HEK293T (cell line): Measurements from ENCODE around the gene PPP1R3G.

Source experiments
- CTCF ChIA-PET: fragments of 350-600 bp; formaldehyde crosslinking; extraction: SDS; loops from one replicate; lab custom pipeline; 2021; ENCODE audit warnings: antibody characterized with exemption, inconsistent platforms; lab: Yijun Ruan, JAX
- POLR2A ChIA-PET: fragments of 350-600 bp; formaldehyde crosslinking; extraction: SDS; loops from one replicate; lab custom pipeline; 2020; ENCODE audit warnings: antibody characterized with exemption, inconsistent platforms; lab: Yijun Ruan, JAX
- DNase-seq: peaks from one replicate; pipeline ENCODE4 v3.0.0; 2012; ENCODE audit warnings: mixed read lengths; ENCODE audit errors: extremely low spot score
- ARNT ChIP-seq: fragments of 450-650 bp; IDR thresholded peaks from 2 replicates; pipeline ENCODE4 v1.6.1; 2017; ENCODE audit warnings: mild to moderate bottlenecking
- BHLHE40 ChIP-seq: fragments of 450-650 bp; IDR thresholded peaks from 2 replicates; pipeline ENCODE4 v1.6.1; 2016; ENCODE audit warnings: mild to moderate bottlenecking, moderate library complexity, borderline replicate concordance
- CTBP1 ChIP-seq: fragments of 450-650 bp; IDR thresholded peaks from 2 replicates; pipeline ENCODE4 v1.6.1; 2016; ENCODE audit warnings: borderline replicate concordance
- ELF4 ChIP-seq: fragments of 450-650 bp; IDR thresholded peaks from 2 replicates; pipeline ENCODE4 v1.6.1; 2017; ENCODE audit warnings: antibody characterized with exemption
- FOXA1 ChIP-seq: fragments of 450-650 bp; IDR thresholded peaks from 2 replicates; pipeline ENCODE4 v1.6.1; 2016; ENCODE audit warnings: mild to moderate bottlenecking
- FOXK2 ChIP-seq: fragments of 450-650 bp; IDR thresholded peaks from 2 replicates; pipeline ENCODE4 v1.6.1; 2016; ENCODE audit warnings: mild to moderate bottlenecking
- FOXM1 ChIP-seq: fragments of 450-650 bp; IDR thresholded peaks from 2 replicates; pipeline ENCODE4 v1.6.1; 2017; ENCODE audit warnings: mild to moderate bottlenecking, borderline replicate concordance
- HDGF ChIP-seq: fragments of 450-650 bp; IDR thresholded peaks from 2 replicates; pipeline ENCODE4 v1.6.1; 2017; ENCODE audit warnings: antibody characterized with exemption, borderline replicate concordance
- L3MBTL2 ChIP-seq: fragments of 450-650 bp; conservative IDR thresholded peaks from 2 replicates; pipeline ENCODE4 v1.6.1; 2016; ENCODE audit warnings: mild to moderate bottlenecking
- LEF1 ChIP-seq: fragments of 450-650 bp; IDR thresholded peaks from 2 replicates; pipeline ENCODE4 v1.6.1; 2017; ENCODE audit warnings: mild to moderate bottlenecking, borderline replicate concordance
- NFRKB ChIP-seq: fragments of 450-650 bp; IDR thresholded peaks from 2 replicates; pipeline ENCODE4 v1.6.1; 2016; ENCODE audit warnings: mild to moderate bottlenecking, moderate library complexity
- SP1 ChIP-seq: fragments of 450-650 bp; IDR thresholded peaks from 2 replicates; pipeline ENCODE4 v1.6.1; 2017
- SUZ12 ChIP-seq: fragments of 450-650 bp; IDR thresholded peaks from 2 replicates; pipeline ENCODE4 v1.6.1; 2016; ENCODE audit warnings: mild to moderate bottlenecking
- TARDBP ChIP-seq: fragments of 450-650 bp; IDR thresholded peaks from 2 replicates; pipeline ENCODE4 v1.6.1; 2016
- ZNF384 ChIP-seq: fragments of 450-650 bp; IDR thresholded peaks from 2 replicates; pipeline ENCODE4 v1.6.1; 2016
- TF ChIP-seq, protein P1 (sequence below): fragments of 450-650 bp; IDR thresholded peaks from 2 replicates; pipeline ENCODE4 v1.6.1; 2016

Gene PPP1R3G

DNA sequence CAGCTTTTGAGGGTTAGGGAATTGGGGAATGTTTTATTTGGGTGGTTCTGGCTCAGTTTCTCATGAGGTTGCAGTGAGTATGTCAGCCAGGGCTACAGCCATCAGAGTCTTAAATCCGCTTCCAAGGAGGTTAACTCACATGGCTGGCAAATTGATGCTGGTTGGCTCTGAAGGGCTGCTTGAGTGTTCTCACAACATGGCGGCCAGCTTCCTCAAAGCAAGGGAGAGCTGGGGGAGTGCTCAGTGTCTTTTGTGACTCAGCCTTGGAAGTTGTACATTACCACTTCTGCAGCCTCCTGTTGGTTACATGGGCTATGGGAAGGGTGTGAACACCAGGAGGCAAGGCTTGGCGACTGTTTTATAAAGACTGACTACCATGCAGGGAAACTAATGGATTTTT, 17.8 kb upstream of the PPP1R3G start:
- POLR2A ChIA-PET = no interaction called here
- CTCF ChIA-PET = no interaction called here
- TF ChIP-seq LEF1 (no peak), FOXM1 (no peak), BHLHE40 (no peak), ELF4 (no peak), CTBP1 (no peak), NFRKB (no peak), SUZ12 (no peak), SP1 (no peak), ARNT (no peak), FOXA1 (no peak), HDGF (no peak), L3MBTL2 (no peak), ZNF384 (no peak), TARDBP (no peak), FOXK2 (no peak)
- TF ChIP-seq, protein P1, sequence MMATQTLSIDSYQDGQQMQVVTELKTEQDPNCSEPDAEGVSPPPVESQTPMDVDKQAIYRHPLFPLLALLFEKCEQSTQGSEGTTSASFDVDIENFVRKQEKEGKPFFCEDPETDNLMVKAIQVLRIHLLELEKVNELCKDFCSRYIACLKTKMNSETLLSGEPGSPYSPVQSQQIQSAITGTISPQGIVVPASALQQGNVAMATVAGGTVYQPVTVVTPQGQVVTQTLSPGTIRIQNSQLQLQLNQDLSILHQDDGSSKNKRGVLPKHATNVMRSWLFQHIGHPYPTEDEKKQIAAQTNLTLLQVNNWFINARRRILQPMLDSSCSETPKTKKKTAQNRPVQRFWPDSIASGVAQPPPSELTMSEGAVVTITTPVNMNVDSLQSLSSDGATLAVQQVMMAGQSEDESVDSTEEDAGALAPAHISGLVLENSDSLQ = no peak
- no peak for DNase-seq

DNA sequence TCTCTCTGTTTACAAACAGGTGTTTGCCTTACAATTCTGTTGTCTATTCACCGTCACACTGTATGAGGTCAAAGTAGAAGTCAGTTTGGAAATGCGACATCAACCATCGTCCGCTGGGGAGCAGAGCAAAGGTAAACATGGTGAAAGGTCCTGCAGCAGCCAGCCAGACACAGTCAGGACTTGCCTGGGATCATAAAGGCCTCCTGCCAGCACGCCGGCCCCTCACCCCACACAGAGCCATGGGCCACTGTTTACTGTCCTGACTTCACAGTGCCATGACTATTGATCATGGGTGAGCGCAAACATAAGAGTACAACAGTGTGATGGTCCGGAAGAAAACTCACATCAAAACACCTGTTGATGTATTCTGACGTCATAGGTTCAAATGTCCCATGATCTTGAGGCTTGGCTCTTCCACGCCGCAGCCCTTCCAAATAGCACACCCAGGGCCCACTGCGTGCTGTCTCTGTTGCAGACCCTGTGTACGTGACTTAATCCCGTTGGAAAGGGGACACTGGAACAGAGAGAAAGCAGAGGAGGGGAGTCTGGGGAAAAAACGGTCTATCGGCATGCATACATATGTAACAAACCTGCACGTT, 16.9 kb upstream of the PPP1R3G start:
- no peak for DNase-seq
- ChIA-PET CTCF (no interaction called here), POLR2A (no interaction called here)
- no peak for TF ChIP-seq FOXM1
- TF ChIP-seq ARNT = no peak
- no peak for TF ChIP-seq FOXA1
- TF ChIP-seq CTBP1 = no peak
- TF ChIP-seq, protein P1 = no peak
- TF ChIP-seq BHLHE40 = no peak
- no peak for TF ChIP-seq ELF4
- no peak for TF ChIP-seq SP1
- TF ChIP-seq L3MBTL2 = no peak
- no peak for TF ChIP-seq FOXK2
- no peak for TF ChIP-seq LEF1
- no peak for TF ChIP-seq TARDBP
- TF ChIP-seq SUZ12 = no peak
- no peak for TF ChIP-seq HDGF
- no peak for TF ChIP-seq ZNF384
- TF ChIP-seq NFRKB = no peak

DNA sequence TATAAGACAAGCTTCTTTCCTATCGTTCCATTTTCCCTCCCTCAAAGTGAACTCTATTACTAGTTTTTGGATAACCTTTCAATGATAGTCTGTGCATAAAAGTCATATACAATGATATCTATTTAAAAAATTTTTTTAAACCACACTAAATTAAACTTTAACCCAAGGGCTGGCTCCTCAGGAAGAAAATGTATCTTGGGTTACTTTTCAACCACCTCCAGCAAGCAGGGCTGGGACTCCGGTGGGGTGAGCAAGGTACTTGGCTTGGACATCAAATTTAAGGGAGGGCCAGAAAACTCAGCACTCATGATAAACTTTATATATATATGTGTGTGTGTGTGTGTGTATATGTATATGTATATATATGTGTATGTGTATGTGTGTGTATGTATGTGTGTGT, 13.9 kb upstream of the PPP1R3G start:
- ChIA-PET POLR2A (no interaction called here), CTCF (no interaction called here)
- TF ChIP-seq CTBP1 (no peak), SUZ12 (no peak), TARDBP (no peak)
- TF ChIP-seq, protein P1 = no peak
- DNase-seq = no peak

DNA sequence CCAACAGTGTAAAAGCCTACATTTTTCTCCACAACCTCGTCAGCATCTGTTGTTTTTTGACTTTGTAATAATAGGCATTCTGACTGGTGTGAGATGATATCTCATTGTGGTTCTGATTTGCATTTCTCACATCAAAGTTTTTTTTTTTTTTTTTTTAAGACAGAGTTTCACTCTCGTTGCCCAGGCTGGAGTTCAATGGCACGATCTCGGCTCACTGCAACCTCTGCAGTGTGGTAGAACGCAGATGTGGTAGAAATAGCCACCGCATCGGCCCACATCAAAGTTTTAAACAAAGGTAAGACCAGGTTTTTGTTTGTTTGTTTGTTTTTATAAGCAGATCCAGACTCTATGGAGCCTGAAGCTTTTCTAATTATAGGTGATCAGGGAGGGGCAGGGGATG, 12.7 kb upstream of the PPP1R3G start:
- CTCF ChIA-PET = no interaction called here
- no peak for DNase-seq
- TF ChIP-seq, protein P1 = no peak
- no peak for TF ChIP-seq L3MBTL2
- TF ChIP-seq HDGF = no peak
- no peak for TF ChIP-seq FOXM1
- no peak for TF ChIP-seq NFRKB
- TF ChIP-seq TARDBP = no peak
- no peak for TF ChIP-seq ZNF384
- TF ChIP-seq SUZ12 = no peak
- TF ChIP-seq CTBP1 = no peak
- TF ChIP-seq LEF1 = no peak
- no peak for TF ChIP-seq SP1
- no peak for TF ChIP-seq BHLHE40
- no peak for TF ChIP-seq FOXA1
- TF ChIP-seq ELF4 = no peak
- no peak for TF ChIP-seq FOXK2
- no peak for TF ChIP-seq ARNT
- POLR2A ChIA-PET = no interaction called here

DNA sequence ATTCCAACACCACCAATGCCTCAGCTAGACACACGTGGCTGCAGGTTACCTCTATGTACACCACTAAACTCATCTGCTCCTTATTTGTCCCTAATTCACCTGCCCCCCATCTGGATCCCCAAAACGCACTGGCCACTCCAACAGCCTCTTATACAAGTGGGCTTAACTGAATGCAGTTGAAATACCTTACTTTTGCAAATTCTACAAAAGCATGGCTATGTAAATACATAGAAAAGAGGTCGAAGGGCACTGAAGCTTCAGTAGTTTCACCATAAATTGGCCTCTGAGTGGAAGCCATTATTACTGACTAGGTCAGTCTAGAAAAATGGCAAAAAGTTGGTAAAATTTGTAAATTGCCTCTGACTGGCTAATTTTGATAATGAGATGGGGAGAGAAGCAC, 11.1 kb upstream of the PPP1R3G start:
- no peak for DNase-seq
- TF ChIP-seq, protein P1 = no peak
- no peak for TF ChIP-seq FOXK2
- TF ChIP-seq NFRKB = no peak
- no peak for TF ChIP-seq HDGF
- TF ChIP-seq CTBP1 = no peak
- TF ChIP-seq ZNF384 = no peak
- POLR2A ChIA-PET = no interaction called here
- CTCF ChIA-PET = no interaction called here
